HG02970 (cell line): ENCODE measurements around the gene UBR3.
"Not testable (repeated sequence)": the region's sequence is repeated elsewhere in the genome, so short reads cannot be mapped to it uniquely, and the experiment has no call there.

Experiments
- ATAC-seq: cut with Tn5 transposase; IDR thresholded peaks from one replicate; pipeline ENCODE4 v1.9.1; 2021; ENCODE audit warnings: mild to moderate bottlenecking, moderate library complexity, moderate number of reproducible peaks; ENCODE audit not compliant: unreplicated experiment, low FRiP score

The UBR3 gene

DNA sequence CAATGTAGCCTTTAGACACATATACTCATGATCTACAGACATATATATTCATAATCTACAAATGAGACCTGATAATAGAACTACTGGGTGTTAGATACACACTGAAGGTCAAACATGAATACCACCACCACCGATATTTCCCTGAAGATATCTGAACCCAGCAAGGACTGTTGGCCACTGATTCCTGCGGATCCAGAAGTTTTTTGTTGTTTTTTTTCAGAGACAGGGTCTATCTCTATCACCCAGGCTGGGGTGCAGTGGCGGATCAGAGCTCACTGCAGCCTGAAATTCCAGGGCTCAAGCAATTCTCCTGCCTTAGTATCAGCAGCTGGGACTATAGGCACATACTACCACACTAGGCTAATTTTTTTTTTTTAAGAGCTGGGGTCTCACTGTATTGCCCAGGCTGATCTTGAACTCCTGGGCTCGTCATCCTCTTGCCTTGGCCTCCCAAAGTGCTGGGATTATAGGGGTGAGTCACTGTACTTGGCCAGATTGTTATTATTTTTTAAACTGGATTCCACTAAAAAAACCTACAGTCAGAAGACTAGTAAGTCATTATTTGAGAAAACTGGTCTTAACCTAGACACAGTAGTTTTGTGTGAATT, 4.4 kb upstream of the UBR3 start:
- ATAC-seq = no peak

DNA sequence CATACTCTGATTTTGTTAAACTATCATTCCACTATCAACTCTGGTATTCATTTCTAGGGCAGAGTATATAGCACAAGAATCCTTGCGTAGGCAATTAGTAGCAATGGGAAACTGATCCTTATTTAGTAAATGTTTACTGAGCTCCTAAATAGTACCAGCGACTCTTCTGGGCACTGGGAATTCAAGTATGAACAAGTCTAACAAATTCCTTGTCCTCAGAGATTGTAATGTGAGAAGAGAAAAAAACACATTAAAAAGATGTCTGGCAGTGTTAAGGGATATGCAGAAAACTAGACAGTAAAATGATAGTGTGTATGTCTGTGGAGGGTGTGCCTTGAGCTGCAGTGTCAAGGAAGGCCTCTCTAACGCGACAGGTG, 3.3 kb upstream of the UBR3 start:
- ATAC-seq = no peak

DNA sequence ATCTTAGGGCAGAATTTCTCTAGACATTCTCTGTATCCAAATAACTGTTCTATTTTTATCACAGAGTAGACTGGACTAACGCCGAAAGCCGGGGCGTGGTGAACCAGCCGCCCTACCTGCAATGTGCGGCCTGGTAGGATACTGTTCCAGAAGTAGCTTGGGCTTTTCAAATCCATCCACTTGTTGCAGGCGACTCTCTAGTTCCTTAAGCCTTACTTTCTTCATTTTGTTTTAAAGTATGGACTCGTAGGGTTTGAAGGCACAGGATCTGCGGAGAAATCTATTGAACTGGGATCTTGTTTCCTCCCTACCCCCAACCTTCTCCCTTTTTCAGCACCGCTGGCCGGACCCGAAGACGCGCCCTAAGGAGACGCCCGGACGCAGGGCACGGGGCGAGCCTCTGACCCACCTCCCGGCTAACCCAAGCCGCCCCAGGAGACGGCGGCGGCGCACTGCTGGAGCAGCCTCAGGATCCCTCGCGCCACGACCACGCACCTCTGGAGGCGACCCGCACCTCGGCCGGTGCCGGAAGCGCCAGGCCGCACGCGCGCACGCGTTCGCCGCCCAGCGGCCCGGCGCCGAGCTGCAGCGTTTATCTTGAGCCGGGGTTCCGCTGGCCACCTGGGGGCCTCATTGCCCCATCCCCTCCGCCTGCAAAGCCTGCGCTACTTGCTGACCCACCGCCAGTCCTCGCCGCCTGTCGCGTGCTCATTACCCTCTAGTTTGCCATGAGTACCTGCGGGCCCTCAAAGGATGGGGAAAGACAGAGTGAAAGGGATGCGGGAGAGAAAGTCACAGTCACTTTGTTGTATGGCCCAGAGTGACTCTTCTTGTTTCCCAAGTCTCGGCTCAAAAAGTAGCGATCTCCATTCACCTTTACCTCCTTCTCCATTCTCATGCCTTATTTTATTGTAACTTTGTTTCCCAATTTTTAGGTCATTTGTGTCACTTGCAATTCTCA, 2.6 kb upstream of the UBR3 start, which contains the start of gene METTL5:
Gene METTL5, minus strand, starts transcription at position 533 of the 961 bp plus-strand sequence. Its CDS starts 308 bp downstream, at position 225.
- ATAC-seq = peak; percentile 67

DNA sequence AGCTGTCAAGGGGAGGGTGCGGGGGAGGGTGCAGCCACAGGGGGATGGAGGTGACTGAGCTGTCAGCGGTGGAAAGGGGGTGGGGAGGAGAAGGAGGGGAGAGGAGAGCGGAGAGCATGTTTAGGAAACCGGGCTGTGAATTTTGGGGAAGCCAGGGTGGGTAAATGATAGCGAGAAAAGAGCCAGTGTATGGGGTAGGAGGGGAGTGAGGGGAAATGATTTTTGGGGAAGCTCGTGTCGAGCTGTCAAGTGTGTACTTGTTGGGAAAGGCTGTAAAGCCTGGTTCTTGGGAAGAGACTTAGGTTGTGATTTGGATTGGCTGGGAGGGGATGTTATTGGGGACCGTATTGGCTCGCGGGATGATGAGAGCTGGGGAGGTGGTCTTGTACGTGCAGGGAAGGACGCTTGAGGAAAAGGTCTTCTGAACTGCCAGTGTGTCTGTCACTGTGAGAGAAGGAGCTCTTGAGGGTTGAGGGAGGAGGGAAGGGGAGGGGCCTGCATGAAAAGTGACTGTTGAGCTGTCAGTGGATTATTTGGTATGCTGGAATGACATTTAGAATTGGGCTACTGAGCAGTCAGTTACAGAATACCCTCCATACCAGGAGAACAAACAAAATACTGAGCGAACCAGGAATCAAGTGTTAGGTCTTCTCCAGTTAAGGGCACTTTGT, 1.0 kb downstream of the UBR3 start:
- ATAC-seq = no peak

GRCh38 chr2:169834401-169834800, 7.1 kb downstream of the UBR3 start:
- ATAC-seq = no peak

GRCh38 chr2:169838743-169839489, 11.7 kb downstream of the UBR3 start:
- ATAC-seq = no peak

GRCh38 chr2:169839954-169840746, 12.9 kb downstream of the UBR3 start:
- ATAC-seq = no peak

DNA sequence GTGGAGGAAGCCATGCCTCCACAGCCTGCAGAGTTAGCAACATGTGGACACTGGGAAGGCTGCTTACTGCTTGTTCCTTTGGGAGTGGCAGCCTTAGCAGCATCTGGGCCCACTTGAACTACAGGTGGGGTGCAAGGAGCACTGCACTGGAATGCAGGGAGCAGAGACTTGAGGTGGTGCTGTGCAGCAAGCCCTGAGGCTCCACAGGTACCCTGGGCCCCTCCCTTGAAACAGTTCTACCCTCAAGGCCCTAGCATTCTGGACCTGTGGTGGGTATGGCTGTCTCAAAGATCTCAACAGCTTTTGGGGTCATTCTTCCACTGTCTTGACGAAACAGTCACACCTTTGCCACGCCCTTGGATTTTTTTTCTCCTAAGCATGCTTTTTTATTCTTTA, 13.5 kb downstream of the UBR3 start:
- no peak for ATAC-seq

- not testable (repeated sequence) for ATAC-seq
Measured at GRCh38 chr2:169841625-169842024, 14.4 kb downstream of the UBR3 start.

DNA sequence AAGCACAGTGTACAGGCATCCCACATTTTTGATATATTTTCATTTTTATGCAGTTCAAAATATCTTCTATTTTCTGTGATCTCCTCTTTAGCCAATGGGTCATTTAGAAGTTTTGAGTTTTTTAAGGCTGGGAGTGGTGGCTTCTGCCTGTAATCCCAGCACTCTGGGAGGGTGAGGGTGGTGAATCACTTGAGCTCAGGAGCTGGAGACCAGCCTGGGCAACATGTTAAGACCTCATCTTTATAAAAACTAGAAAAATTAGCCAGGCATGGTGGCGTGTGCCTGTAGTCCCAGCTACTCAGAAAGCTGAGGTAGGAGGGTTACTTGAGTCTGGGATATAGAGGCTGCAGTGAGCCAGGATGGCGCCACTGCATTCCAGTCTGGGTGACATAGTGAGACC, 17.8 kb downstream of the UBR3 start:
- no peak for ATAC-seq

GRCh38 chr2:169848959-169849693, 21.9 kb downstream of the UBR3 start:
- not testable (repeated sequence) for ATAC-seq

GRCh38 chr2:169849710-169850109, 22.5 kb downstream of the UBR3 start:
- ATAC-seq = no peak

- ATAC-seq = no peak
Measured at GRCh38 chr2:169853041-169853668, 25.9 kb downstream of the UBR3 start.

DNA sequence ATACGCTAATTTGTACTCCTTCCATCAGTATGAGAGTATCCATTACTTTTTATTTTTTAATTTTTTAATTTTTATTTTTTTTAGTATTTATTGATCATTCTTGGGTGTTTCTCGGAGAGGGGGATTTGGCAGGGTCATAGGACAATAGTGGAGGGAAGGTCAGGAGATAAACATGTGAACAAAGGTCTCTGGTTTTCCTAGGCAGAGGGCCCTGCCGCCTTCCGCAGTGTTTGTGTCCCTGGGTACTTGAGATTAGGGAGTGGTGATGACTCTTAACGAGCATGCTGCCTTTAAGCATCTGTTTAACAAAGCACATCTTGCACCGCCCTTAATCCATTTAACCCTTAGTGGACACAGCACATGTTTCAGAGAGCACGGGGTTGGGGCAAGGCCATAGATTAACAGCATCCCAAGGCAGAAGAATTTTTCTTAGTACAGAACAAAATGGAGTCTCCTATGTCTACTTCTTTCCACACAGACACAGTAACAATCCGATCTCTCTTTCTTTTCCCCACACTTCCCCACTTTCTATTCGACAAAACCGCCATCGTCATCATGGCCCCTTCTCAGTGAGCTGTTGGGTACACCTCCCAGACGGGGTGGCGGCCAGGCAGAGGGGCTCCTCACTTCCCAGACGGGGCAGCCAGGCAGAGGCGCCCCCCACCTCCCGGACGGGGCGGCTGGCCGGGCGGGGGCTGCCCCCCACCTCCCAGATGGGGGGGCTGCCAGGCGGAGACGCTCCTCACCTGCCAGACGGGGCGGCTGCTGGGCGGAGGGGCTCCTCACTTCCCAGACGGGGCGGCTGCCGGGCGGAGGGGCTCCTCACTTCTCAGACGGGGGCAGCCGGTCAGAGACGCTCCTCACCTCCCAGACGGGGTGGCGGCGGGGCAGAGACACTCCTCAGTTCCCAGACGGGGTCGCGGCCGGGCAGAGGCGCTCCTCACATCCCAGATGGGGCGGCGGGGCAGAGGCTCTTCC, 28.3 kb downstream of the UBR3 start:
- not testable (repeated sequence) for ATAC-seq

- ATAC-seq = no peak
Measured at GRCh38 chr2:169859423-169859822, 32.2 kb downstream of the UBR3 start.

DNA sequence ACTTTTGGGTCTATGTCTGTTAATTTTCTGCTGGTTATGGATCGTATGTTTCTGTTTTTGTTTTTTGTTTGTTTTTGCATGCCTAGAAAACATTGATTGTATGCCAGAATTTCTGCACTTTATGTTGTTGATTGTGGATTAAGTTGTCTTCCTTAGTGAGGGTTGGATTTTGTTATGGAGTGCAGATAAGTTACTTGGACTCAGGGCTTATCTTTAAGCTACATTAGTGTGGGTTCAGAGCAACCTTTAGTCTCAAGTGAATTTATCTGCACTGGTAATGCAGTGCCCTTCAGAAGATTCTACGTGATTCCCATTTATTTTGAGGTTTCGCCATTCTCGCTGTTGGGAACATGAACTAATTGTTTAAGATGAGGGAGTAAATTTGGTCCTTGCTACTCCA, 32.9 kb downstream of the UBR3 start:
- ATAC-seq = no peak

DNA sequence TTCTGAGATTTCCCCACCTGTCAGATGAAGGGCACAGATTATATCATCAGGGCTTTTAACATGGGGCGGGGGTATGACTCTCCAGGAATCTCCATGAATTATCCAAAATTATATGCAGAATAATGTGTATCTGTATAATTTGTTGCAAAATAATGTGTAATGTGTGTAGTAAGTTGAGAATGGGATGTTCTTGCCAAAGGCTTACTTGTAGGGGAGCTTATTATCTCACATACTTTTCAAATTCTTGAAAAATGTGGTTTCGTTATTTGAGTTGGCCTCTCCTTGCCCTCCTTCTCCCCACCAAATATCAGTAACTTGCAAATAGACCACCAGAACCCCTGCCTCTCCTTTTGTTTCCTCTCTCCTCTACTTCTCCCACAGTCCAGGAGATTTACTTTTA, 35.6 kb downstream of the UBR3 start:
- no peak for ATAC-seq
